Brain microvascular endothelial cell (primary cell): Measurements from ENCODE around the gene CD81.

Experiments used
- DNase-seq: peaks from one replicate; pipeline ENCODE4 v3.0.0-alpha.2; 2020
- H3K27ac ChIP-seq: fragments of 250-450 bp; sonication (Bioruptor Pico); 2 replicates; pipeline ENCODE4 v1.5.1; 2020; ENCODE audit warnings: mild to moderate bottlenecking, moderate library complexity
- H3K27me3 ChIP-seq: fragments of 250-450 bp; sonication (Bioruptor Pico); replicated peaks from 2 replicates; pipeline ENCODE4 v1.5.1; 2020; ENCODE audit warnings: mild to moderate bottlenecking
- H3K36me3 ChIP-seq: fragments of 250-450 bp; sonication (Bioruptor Pico); replicated peaks from 2 replicates; pipeline ENCODE4 v1.5.1; 2020; ENCODE audit warnings: mild to moderate bottlenecking
- H3K4me3 ChIP-seq: 2 replicates; pipeline ENCODE4 v1.5.1; 2011; ENCODE audit warnings: low read depth, mild to moderate bottlenecking, control low read depth, low read length, moderate library complexity
- CTCF ChIP-seq: IDR thresholded peaks from 2 replicates; pipeline ENCODE4 v1.5.1; 2011; ENCODE audit warnings: low read depth, mild to moderate bottlenecking, moderate library complexity, low read length, control low read depth, inconsistent platforms; ENCODE audit errors: missing control alignments
- in situ Hi-C: cut with HindIII; loops from 2 replicates; pipeline ENCODE4 v1.10.0; 2017; ENCODE audit warnings: low sequenced_read_pairs, low pct_ligation_motif_present

The CD81 gene

GRCh38 chr11:2421996-2422395, 44.9 kb downstream of the CD81 start:
- in situ Hi-C loops, result no loop called here
- H3K36me3 ChIP-seq, result no peaks in the 10 kb centered on the region
- H3K4me3 ChIP-seq, result no peak overlapping the region
- H3K27ac ChIP-seq, result no peak overlapping the region
- TF ChIP-seq CTCF, result no peak
- no peak for DNase-seq
- no peaks in the 10 kb centered on the region for H3K27me3 ChIP-seq

- no peak overlapping the region for H3K4me3 ChIP-seq
- no peaks in the 10 kb centered on the region for H3K36me3 ChIP-seq
- H3K27ac ChIP-seq, result no peak overlapping the region
- H3K27me3 ChIP-seq, result no peaks in the 10 kb centered on the region
- in situ Hi-C loops, result no loop called here
- TF ChIP-seq CTCF, result no peak
- no peak for DNase-seq
Measured at GRCh38 chr11:2422461-2423156, 45.5 kb downstream of the CD81 start.

- Histone ChIP-seq H3K36me3 (no peaks in the 10 kb centered on the region), H3K27me3 (no peaks in the 10 kb centered on the region), H3K4me3 (no peak overlapping the region), H3K27ac (no peak overlapping the region)
- DNase-seq, result no peak
- no peak for TF ChIP-seq CTCF
- in situ Hi-C loops, result no loop called here
Measured at GRCh38 chr11:2423157-2424025, 46.3 kb downstream of the CD81 start.

- Histone ChIP-seq H3K4me3 (no peak overlapping the region), H3K27ac (no peak overlapping the region), H3K27me3 (no peaks in the 10 kb centered on the region), H3K36me3 (no peaks in the 10 kb centered on the region)
- in situ Hi-C loops, result no loop called here
- DNase-seq, result no peak
- TF ChIP-seq CTCF, result no peak
Measured at GRCh38 chr11:2424811-2425495, 47.8 kb downstream of the CD81 start.

GRCh38 chr11:2425506-2425905, 48.4 kb downstream of the CD81 start:
- no peak for TF ChIP-seq CTCF
- in situ Hi-C loops, result no loop called here
- Histone ChIP-seq H3K36me3 (no peaks in the 10 kb centered on the region), H3K4me3 (no peak overlapping the region), H3K27ac (no peak overlapping the region), H3K27me3 (no peaks in the 10 kb centered on the region)
- DNase-seq, result no peak
